ENCODE data around the gene GPR15LG.

- TF ChIP-seq CTCF (IDR thresholded peaks at IDR 0.05; ENCODE audit: insufficient read depth, low read length, poor library complexity, severe bottlenecking) (no peak), EZH2phosphoT487 (conservative IDR thresholded peaks at IDR 0.05; ENCODE audit: low read length) (no peak)
Measured at GRCh38 chr10:84212014-84212413, 38.4 kb downstream of the GPR15LG start.

Measured in SU-DHL-6 (cell line).